C4-2B (cell line): ENCODE data around the gene PIK3R6.
"Not testable (repeated sequence)": the region's sequence is repeated elsewhere in the genome, so short reads cannot be mapped to it uniquely, and the experiment has no call there.

Experiments
- H3K27ac ChIP-seq: fragments of 450-650 bp; 2 replicates; pipeline ENCODE4 v1.5.1; 2017
- ZFX ChIP-seq: fragments of 450-650 bp; IDR thresholded peaks from 2 replicates; pipeline ENCODE4 v1.6.1; 2017
- TF ChIP-seq, protein P1 (sequence below): fragments of 450-650 bp; conservative IDR thresholded peaks from 2 replicates; pipeline ENCODE4 v1.5.1; 2017; ENCODE audit warnings: mild to moderate bottlenecking

Gene PIK3R6

DNA sequence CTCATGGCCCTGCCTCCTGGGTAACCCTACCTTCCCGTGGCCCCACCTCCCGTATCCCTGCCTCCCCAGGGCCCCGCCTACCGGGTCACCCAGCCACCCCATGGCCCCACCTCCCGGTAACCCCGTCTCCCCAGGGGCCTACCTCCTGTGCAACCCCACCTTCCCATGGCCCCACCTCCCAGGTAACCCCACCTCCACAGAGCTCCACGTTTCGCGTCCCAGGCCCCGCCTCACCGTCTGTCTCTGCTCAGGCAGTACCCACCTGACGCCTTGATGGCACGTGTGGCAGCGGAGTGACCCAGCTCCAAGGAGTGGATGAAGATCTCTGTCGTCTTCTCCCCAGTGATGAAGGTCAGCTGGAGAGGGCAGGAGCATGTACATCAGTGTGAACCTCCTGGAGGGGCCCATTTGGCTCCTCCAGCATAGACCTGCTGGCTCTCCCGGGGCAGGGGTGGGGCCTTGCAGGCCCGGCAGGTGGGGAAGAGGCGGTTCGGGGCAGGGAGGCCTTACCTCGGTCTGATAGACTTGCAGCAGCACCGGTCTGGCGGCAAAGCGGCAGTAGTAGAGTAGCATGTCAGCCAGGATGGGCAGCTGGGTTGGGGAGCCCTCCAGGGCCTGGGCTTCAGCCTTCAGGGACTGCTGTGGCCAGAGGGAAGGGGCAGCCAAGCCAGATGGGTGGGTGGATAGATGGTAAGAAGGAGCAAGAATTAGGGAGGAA lies 18.7 kb upstream of the PIK3R6 start:
- TF ChIP-seq, protein P1, sequence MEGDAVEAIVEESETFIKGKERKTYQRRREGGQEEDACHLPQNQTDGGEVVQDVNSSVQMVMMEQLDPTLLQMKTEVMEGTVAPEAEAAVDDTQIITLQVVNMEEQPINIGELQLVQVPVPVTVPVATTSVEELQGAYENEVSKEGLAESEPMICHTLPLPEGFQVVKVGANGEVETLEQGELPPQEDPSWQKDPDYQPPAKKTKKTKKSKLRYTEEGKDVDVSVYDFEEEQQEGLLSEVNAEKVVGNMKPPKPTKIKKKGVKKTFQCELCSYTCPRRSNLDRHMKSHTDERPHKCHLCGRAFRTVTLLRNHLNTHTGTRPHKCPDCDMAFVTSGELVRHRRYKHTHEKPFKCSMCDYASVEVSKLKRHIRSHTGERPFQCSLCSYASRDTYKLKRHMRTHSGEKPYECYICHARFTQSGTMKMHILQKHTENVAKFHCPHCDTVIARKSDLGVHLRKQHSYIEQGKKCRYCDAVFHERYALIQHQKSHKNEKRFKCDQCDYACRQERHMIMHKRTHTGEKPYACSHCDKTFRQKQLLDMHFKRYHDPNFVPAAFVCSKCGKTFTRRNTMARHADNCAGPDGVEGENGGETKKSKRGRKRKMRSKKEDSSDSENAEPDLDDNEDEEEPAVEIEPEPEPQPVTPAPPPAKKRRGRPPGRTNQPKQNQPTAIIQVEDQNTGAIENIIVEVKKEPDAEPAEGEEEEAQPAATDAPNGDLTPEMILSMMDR: no peak
- TF ChIP-seq ZFX: no peak
- no peak overlapping the region for H3K27ac ChIP-seq

DNA sequence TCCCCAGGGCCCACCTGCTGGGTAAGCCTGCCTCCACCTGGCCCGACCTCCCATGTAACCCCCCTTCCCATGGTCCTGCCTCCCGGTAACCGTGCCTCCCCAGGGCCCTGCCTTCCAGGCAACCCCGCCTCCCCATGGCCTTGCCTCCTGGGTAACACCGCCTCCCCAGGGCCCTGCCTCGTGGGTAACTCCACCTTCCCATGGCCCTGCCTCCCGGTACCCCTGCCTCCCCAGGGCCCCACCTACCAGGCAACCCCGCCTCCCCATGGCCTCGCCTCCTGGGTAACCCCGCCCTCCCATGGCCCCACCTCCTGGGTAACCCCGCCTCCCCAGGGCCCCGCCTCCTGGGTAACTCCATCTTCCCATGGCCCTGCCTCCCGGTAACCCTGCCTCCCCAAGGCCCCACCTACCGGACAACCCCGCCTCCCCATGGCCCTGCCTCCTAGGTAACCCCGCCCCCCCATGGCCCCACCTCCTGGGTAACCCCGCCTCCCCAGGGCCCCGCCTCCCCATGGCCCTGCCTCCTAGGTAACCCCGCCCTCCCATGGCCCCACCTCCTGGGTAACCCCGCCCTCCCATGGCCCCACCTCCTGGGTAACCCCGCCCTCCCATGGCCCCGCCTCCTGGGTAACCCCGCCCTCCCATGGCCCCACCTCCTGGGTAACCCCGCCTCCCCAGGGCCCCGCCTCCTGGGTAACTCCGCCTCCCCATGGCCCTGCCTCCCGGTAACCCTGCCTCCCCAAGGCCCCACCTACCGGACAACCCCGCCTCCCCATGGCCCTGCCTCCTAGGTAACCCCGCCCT lies 17.9 kb upstream of the PIK3R6 start:
- H3K27ac ChIP-seq: not testable (repeated sequence)

DNA sequence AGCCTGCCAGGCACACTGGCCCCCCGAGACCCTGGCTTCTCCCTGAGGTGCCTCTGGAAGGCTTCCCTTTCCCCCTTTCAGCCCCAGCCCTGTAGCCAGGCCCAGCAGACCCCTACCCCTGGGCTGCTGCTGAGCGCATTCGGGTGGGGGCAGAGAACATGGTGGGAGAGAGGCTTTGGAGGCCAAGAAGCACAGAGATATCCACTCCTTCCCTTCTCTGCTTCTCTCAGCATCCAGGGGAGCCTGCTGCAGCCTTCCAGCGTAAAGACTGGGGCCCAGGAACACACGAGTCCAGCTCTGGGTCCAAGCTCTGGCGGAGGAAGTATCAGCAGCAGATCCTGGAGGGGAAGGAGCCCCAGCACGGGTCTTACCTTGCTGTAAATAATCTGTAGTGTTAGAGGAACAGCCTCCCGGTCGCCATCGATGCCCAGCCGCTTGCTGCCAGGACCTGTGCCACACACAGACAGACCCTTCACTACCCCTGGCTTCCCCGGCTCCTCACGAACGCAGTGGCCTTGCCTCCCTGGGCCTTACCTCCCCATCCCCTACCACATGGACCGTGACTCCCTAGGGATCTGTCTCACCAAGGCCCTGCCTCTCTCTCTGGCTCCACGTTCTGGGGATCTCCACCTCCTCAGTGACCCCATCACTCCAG lies 17.0 kb upstream of the PIK3R6 start:
- H3K27ac ChIP-seq: no peak overlapping the region
- TF ChIP-seq ZFX: no peak
- TF ChIP-seq, protein P1: no peak

DNA sequence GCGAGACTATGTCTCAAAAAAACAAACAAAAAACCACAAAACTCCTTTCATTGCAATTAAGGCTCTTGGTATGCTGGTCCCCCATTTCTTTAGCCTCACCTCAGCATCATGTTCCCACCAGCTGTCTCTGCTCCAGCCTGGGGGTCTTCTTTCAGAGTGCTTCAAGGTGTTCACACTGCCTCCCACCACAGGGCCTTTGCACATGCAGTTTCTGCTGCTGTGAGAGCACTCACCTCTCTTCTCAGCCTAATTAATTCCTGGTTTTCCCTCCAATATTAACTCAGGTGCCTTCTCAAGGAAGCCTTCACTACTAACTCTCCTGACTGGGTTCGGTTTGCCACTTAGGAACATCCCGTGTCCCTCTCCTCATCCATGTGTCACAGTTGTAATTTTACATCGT lies 15.9 kb upstream of the PIK3R6 start:
- no peak overlapping the region for H3K27ac ChIP-seq
- TF ChIP-seq ZFX: no peak
- TF ChIP-seq, protein P1: no peak

DNA sequence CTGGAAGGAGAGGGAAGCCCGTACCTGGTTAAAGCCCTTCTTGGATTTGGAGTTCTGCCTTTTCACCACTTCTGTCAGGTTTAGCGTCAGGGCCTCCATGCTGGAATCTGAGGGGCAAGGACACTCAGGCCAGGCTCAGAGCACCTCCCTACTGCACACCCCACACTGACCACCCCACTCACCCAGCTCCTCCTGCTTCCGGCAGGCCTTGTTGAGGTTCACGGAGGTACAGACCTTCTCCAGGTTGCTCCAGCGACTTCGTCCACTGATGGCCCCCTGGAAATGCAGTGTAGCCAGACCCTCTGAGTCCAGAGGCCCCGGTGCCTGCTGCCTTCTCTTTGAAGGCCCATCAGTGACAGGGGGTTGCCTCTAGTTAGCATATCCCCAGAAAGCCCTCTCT lies 14.1 kb upstream of the PIK3R6 start:
- no peak for TF ChIP-seq ZFX
- TF ChIP-seq, protein P1: no peak
- no peak overlapping the region for H3K27ac ChIP-seq

DNA sequence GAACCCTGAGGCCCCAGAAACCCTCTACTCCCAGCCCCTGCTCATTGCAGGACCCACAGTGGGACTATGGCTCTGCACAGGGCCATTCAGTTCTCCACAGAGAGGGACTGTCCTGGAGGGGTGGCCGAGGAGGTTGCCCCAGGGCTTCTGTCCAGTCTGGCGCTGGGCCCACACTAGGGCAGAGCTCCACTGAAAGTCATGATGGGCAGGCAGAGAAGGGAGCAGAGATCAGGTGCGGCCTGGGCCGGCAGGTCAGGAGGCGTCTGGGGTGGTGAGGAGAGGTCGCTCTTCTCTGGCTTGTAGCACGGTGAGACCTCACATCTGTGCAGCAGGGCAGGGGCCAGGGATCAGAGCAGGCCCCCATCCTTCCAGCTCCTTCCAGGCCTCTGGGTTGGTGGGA lies 13.0 kb upstream of the PIK3R6 start:
- no peak overlapping the region for H3K27ac ChIP-seq
- TF ChIP-seq ZFX: no peak
- TF ChIP-seq, protein P1: no peak

DNA sequence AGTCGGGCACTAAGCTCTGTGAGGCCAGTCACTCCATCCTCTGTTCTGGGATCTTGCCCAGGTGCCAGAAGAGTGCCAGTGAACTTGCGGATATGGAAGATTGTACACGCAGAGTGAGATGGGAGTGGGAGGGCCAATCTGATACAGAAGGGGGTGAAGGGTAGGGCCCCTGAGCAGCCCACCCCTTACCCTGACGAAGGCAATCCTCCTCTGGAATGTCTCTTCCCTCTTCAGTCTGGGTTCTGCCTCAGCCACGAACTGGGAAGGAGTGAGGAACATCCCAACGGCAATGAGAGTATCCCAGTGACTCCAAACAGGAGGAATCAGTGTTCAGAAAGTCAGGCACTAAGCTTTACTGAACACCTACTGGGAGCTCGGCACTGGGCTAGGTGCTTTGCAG lies 11.9 kb upstream of the PIK3R6 start:
- no peak for TF ChIP-seq ZFX
- TF ChIP-seq, protein P1: no peak

More for the DNA sequence above, 11.9 kb upstream of the PIK3R6 start:
- no peak overlapping the region for H3K27ac ChIP-seq
